ENCODE results near the gene HTR5A. TPM values are rescaled to one million over a fixed set of nuclear protein-coding genes. Genes with fewer than 3 reads are reported as not detected.

Gene HTR5A

DNA sequence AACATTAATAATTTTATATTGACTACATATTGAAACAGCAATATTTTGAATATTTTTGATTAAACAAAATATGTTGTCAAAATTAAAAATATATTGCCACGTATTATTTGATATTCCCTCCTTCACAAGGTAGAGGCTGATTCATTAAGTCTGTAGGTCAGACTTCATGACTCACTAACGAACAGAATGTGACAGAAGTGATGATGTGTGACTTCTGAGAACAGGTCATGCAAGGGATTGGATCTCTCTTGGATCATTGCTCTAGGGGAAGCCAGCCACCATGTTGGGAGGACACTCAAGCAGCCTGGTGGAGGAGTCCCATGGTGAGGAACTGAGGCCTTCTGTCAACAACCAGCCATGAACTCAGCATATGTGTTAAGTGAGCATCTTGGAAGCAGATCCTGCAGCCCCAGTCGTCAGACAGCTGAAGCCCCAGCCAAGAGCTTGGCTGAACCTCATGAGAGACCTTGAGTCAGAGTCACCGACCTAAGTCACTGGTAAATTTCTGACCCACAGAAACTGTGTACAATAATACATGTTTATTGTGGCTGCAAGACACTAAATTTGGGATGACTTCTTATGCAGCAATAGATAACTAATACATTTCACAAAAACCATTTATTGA, 66.6 kb downstream of the HTR5A start:
- Histone ChIP-seq H2AK5ac (ENCODE audit: low read depth, low read length) (no peak overlapping the region), H4K8ac (ENCODE audit: low read depth, low read length) (no peak overlapping the region), H3K4ac (ENCODE audit: low read length) (no peak overlapping the region), H3K27me3 (ENCODE audit: control insufficient read depth in 3 of 3, insufficient read depth in 3 of 3, low read depth in 1 of 3, low read length in 3 of 3) (peaks cover 0 to 12% (median 0%) of the 10 kb centered on the region in 3 experiments), H3K36me3 (replicated peaks in 1 of 2; ENCODE audit: control insufficient read depth in 2 of 2, insufficient read depth in 2 of 2, low read length in 2 of 2) (no peaks in the 10 kb centered on the region), H2BK5ac (ENCODE audit: low read length) (no peak overlapping the region), H2BK15ac (ENCODE audit: low read length) (no peak overlapping the region), H3K9me3 (replicated peaks in 1 of 2; ENCODE audit: control insufficient read depth in 2 of 2, insufficient read depth in 1 of 2, low read depth in 1 of 2, low read length in 2 of 2) (no peaks in the 10 kb centered on the region), H2BK12ac (ENCODE audit: low read length) (no peak overlapping the region), H3K79me1 (ENCODE audit: low read depth, low read length) (no peaks in the 10 kb centered on the region), H3K4me2 (ENCODE audit: insufficient read depth, low read length, poor library complexity, severe bottlenecking) (no peak overlapping the region), H3K4me3 (ENCODE audit: low read length in 2 of 2) (no peak overlapping the region), H3K18ac (ENCODE audit: low read length) (no peak overlapping the region), H3K9ac (ENCODE audit: low read depth, low read length, poor library complexity) (no peak overlapping the region), H2BK120ac (ENCODE audit: low read depth, low read length) (no peak overlapping the region), H2AFZ (ENCODE audit: low read length) (no peak overlapping the region), H4K91ac (ENCODE audit: low read depth, low read length, poor library complexity) (no peak overlapping the region), H3K23ac (ENCODE audit: low read depth, low read length, poor library complexity) (no peak overlapping the region), H3K4me1 (ENCODE audit: control insufficient read depth in 2 of 2, insufficient read depth in 1 of 2, low read depth in 1 of 2, low read length in 2 of 2) (peaks cover 0 to 1% of the 10 kb centered on the region in 2 donors), H3K27ac (replicated peaks; ENCODE audit: low read length) (no peak overlapping the region), H3K14ac (ENCODE audit: low read length) (no peak overlapping the region)
- WGBS, 2 donors (ENCODE audit: extremely low coverage in 2 of 2, insufficient read length in 2 of 2, insufficient replicate concordance in 1 of 2), result no CpG with 5 or more reads among the region's 4 CpGs
- DNase-seq (ENCODE audit: low spot score), result no peak

Small RNA genes lying within 50 kb of the gene (small RNA-seq; reads per million reads assigned to genes)
- gene AC092628.1 (ENCODE audit: insufficient read depth), result not detected

Measured in neuronal stem cell (in vitro differentiated cells).